HepG2 (cell line): Measurements from ENCODE around the gene ZNF544. TPM values are rescaled to one million over a fixed set of nuclear protein-coding genes. Genes with fewer than 3 reads are reported as not detected.

Experiments used
- ATAC-seq: fragments of 200-7000 bp; cut with Tn5 transposase; 3 replicates; pipeline ENCODE4 v1.9.1; 2020; ENCODE audit warnings: mild to moderate bottlenecking, moderate library complexity
- BruUV-seq: library from RNA; stranded (reverse); fragments of 400-500 nt; replicated peaks from 2 replicates; lab custom pipeline; 2021; lab: Mats Ljungman, UMichigan
- CTCF ChIA-PET: fragments of 300-600 bp; formaldehyde crosslinking; extraction: SDS; loops from one replicate; lab custom pipeline; 2021; ENCODE audit warnings: low total read pairs, inconsistent platforms, low intra/inter-chr PET ratio; lab: Yijun Ruan, JAX
- POLR2A ChIA-PET: fragments of 350-600 bp; sonication (Branson Sonifier 250); formaldehyde crosslinking; loops from one replicate; lab custom pipeline; 2020; ENCODE audit warnings: antibody characterized with exemption, inconsistent platforms; lab: Yijun Ruan, JAX
- DNase-seq: peaks from one replicate; pipeline ENCODE4 v3.0.0-alpha.2; 2015; ENCODE audit warnings: low spot score
- FAIRE-seq: peaks from 3 replicates; lab custom pipeline; 2011; peaks lifted over from hg19 to GRCh38; lab: Jason Lieb, UNC
- H2AFZ ChIP-seq: one replicate; pipeline ENCODE4 v1.6.1; 2011; ENCODE audit warnings: low read length, inconsistent platforms
- H3K27ac ChIP-seq: fragments of 300-600 bp; 3 replicates; pipeline ENCODE4 v1.8.0; 2011; ENCODE audit warnings: mixed run types, mild to moderate bottlenecking, mixed read lengths, low read length, inconsistent platforms; ENCODE audit not compliant: insufficient read depth; ENCODE audit errors: extremely low read length
- H3K27me3 ChIP-seq, 2 experiments: fragments of 200-600 bp in 1 of 2; 2 replicates in 1 of 2; 3 replicates in 1 of 2; pipeline versions ENCODE4 v1.6.0 to v1.8.0; 2011; ENCODE audit warnings: low read length in 2 of 2, mild to moderate bottlenecking in 2 of 2, moderate library complexity in 2 of 2, inconsistent platforms in 1 of 2; ENCODE audit not compliant: insufficient read depth in 2 of 2, control insufficient read depth in 1 of 2
- H3K36me3 ChIP-seq, 2 experiments: fragments of 200-600 bp in 1 of 2; replicated peaks in 1 of 2; 2 replicates in 1 of 2; 3 replicates in 1 of 2; pipeline versions ENCODE4 v1.5.1 to v1.8.0; 2011; ENCODE audit warnings: low read length in 2 of 2, inconsistent platforms in 1 of 2; ENCODE audit not compliant: insufficient read depth in 2 of 2, control insufficient read depth in 1 of 2
- H3K4me1 ChIP-seq: 2 replicates; pipeline ENCODE4 v1.5.1; 2012; ENCODE audit warnings: low read length, inconsistent platforms; ENCODE audit not compliant: insufficient read depth
- H3K4me2 ChIP-seq: 2 replicates; pipeline ENCODE4 v1.6.0; 2011; ENCODE audit warnings: low read depth, low read length, inconsistent platforms
- H3K4me3 ChIP-seq, 3 experiments: fragments of 200-600 bp in 1 of 3; sonication (generic), shearing (Covaris generic) in 1 of 3; replicated peaks in 1 of 3; 2 replicates each; pipeline ENCODE4 v1.5.1; 2011 to 2016; ENCODE audit warnings: low read length in 3 of 3, inconsistent platforms in 2 of 3, low read depth in 2 of 3, mild to moderate bottlenecking in 2 of 3, control low read depth in 1 of 3, mixed read lengths in 1 of 3; ENCODE audit not compliant: insufficient read depth in 1 of 3
- H3K79me2 ChIP-seq: one replicate; pipeline ENCODE4 v1.6.1; 2011; ENCODE audit warnings: low read length, inconsistent platforms; ENCODE audit not compliant: insufficient read depth
- H3K9ac ChIP-seq: 2 replicates; pipeline ENCODE4 v1.6.0; 2011; ENCODE audit warnings: mild to moderate bottlenecking, low read depth, low read length, inconsistent platforms; ENCODE audit not compliant: insufficient read depth
- H3K9me3 ChIP-seq: 2 replicates; pipeline ENCODE4 v1.5.1; 2012; ENCODE audit warnings: mild to moderate bottlenecking, low read length
- H4K20me1 ChIP-seq: 2 replicates; pipeline ENCODE4 v1.6.0; 2011; ENCODE audit warnings: inconsistent platforms, mild to moderate bottlenecking, low read length, moderate library complexity; ENCODE audit not compliant: insufficient read depth
- GTF3A ChIP-seq: sonication (generic); formaldehyde crosslinking; conservative IDR thresholded peaks from 2 replicates; pipeline ENCODE4 v1.4.0; 2020; ENCODE audit warnings: mild to moderate bottlenecking, missing genetic modification reagents
- MIXL1 ChIP-seq: IDR thresholded peaks from 2 replicates; pipeline ENCODE4 v1.6.1; 2016
- MXD3 ChIP-seq: IDR thresholded peaks from 2 replicates; pipeline ENCODE4 v1.6.1; 2016; ENCODE audit warnings: mild to moderate bottlenecking, missing biosample characterization, missing genetic modification reagents
- NCOA5 ChIP-seq: sonication (generic); formaldehyde crosslinking; IDR thresholded peaks from 2 replicates; pipeline ENCODE4 v1.4.0; 2020; ENCODE audit warnings: missing genetic modification reagents
- NFRKB ChIP-seq: fragments of 450-650 bp; IDR thresholded peaks from 2 replicates; pipeline ENCODE4 v1.6.1; 2017
- RFX1 ChIP-seq: fragments of 450-650 bp; IDR thresholded peaks from 2 replicates; pipeline ENCODE4 v1.6.1; 2017
- RXRB ChIP-seq: IDR thresholded peaks from 2 replicates; pipeline ENCODE4 v1.6.1; 2016; ENCODE audit warnings: borderline replicate concordance, missing genetic modification reagents, missing compliant biosample characterization
- SRF ChIP-seq: IDR thresholded peaks from 2 replicates; pipeline ENCODE4 v1.6.1; 2011; ENCODE audit warnings: mild to moderate bottlenecking, low read depth, low read length, moderate library complexity
- ZNF17 ChIP-seq: sonication (generic); formaldehyde crosslinking; IDR thresholded peaks from 2 replicates; pipeline ENCODE4 v1.5.0; 2020; ENCODE audit warnings: mild to moderate bottlenecking, missing genetic modification reagents
- ZNF225 ChIP-seq: sonication (generic); formaldehyde crosslinking; IDR thresholded peaks from 2 replicates; pipeline ENCODE4 v1.4.0; 2020; ENCODE audit warnings: mild to moderate bottlenecking, missing genetic modification reagents
- ZNF274 ChIP-seq: sonication (generic); formaldehyde crosslinking; IDR thresholded peaks from 2 replicates; pipeline ENCODE4 v1.5.1; 2020; ENCODE audit warnings: mild to moderate bottlenecking, missing genetic modification reagents
- ZNF552 ChIP-seq: sonication (generic); formaldehyde crosslinking; IDR thresholded peaks from 2 replicates; pipeline ENCODE4 v1.9.0; 2022; ENCODE audit warnings: missing genetic modification reagents, mild to moderate bottlenecking, borderline replicate concordance
- ZNF580 ChIP-seq: IDR thresholded peaks from 2 replicates; pipeline ENCODE4 v1.6.1; 2016; ENCODE audit warnings: low read depth, borderline replicate concordance
- ZNF605 ChIP-seq: sonication (generic); formaldehyde crosslinking; IDR thresholded peaks from 2 replicates; pipeline ENCODE4 v1.8.0; 2022; ENCODE audit warnings: mild to moderate bottlenecking, missing genetic modification reagents
- ZNF879 ChIP-seq: sonication (generic); formaldehyde crosslinking; IDR thresholded peaks from 2 replicates; pipeline ENCODE4 v1.8.1; 2023; ENCODE audit warnings: missing genetic modification reagents
- ZNF891 ChIP-seq: sonication (generic); formaldehyde crosslinking; IDR thresholded peaks from 2 replicates; pipeline ENCODE4 v1.5.0; 2020; ENCODE audit warnings: mild to moderate bottlenecking, missing genetic modification reagents
- WGBS: methylation state at CpG from one replicate; pipeline ENCODE4 v1.1.6; 2017; ENCODE audit warnings: low lambda C conversion rate; 5-methylcytosine and 5-hydroxymethylcytosine counted together
- in situ Hi-C: cut with HindIII; loops from 2 replicates; pipeline ENCODE4 v1.10.0; 2017; ENCODE audit warnings: low pct_unique_long_range_greater_than_20kb; ENCODE audit not compliant: extremely low pct_ligation_motif_present
- intact Hi-C: fragments of 100-400 bp; cut with micrococcal nuclease; formaldehyde crosslinking; loops from one replicate; pipeline ENCODE4 v1.10.0; 2022; ENCODE audit not compliant: unreplicated experiment
- polyA plus RNA-seq, 8 experiments: library from polyadenylated mRNA; depleted of rRNA in 3 of 8; stranded (reverse) in 7 of 8; unstranded in 1 of 8; fragments of >200 nt; fragmentation: Illumina TruSeq in 4 of 8; extraction: Trizol in 4 of 8; gene quantifications; 2 replicates each; pipeline versions ENCODE4 v1.2.1 to v1.2.3, GENCODE V29; 2011 to 2016; ENCODE audit warnings: low read depth in 4 of 8, missing spikeins in 1 of 8, mixed read lengths in 1 of 8; ENCODE audit not compliant: insufficient read depth in 1 of 8
- total RNA-seq, 5 experiments: library from RNA; depleted of rRNA; stranded (reverse); fragments of >200 nt; fragmentation: Illumina TruSeq; extraction: Trizol; gene quantifications; 2 replicates each; pipeline ENCODE4 v1.2.3, GENCODE V29; 2016; ENCODE audit warnings: low read depth in 1 of 5

The ZNF544 gene
- total and polyA plus RNA-seq, 2 of the 13 experiments (the other 11 are each of a cell fraction or from before 2014, with no cell fraction given) = 13.1 to 17.0 TPM

- H3K9me3 ChIP-seq = peaks cover 100% of the 10 kb centered on the region
- no TSS peak for BruUV-seq
- no peaks in the 10 kb centered on the region for H3K27me3 ChIP-seq
- no peak overlapping the region for H3K9ac ChIP-seq
- no peak overlapping the region for H3K27ac ChIP-seq
- H3K79me2 ChIP-seq = no peaks in the 10 kb centered on the region
- peaks cover 42 to 56% of the 10 kb centered on the region in 2 experiments for H3K36me3 ChIP-seq
- no peak overlapping the region for H3K4me3 ChIP-seq
- in situ Hi-C loops = no loop called here
- no peaks in the 10 kb centered on the region for H3K4me1 ChIP-seq
- H2AFZ ChIP-seq = no peak overlapping the region
- TF ChIP-seq MIXL1 (CRISPR knock-in tag) (no peak), ZNF580 (CRISPR knock-in tag) (no peak), NFRKB (no peak), ZNF879 (CRISPR knock-in tag) (no peak), ZNF274 (CRISPR knock-in tag) (no peak), ZNF552 (CRISPR knock-in tag) (no peak), ZNF605 (no peak), NCOA5 (no peak), ZNF891 (no peak), ZNF225 (CRISPR knock-in tag) (no peak), SRF (no peak), RFX1 (no peak), GTF3A (no peak), RXRB (CRISPR knock-in tag) (no peak), ZNF17 (CRISPR knock-in tag) (no peak), MXD3 (CRISPR knock-in tag) (no peak)
- TF ChIP-seq, all 625 proteins: peak for 0
- Histone ChIP-seq H3K4me2 (no peak overlapping the region), H4K20me1 (no peaks in the 10 kb centered on the region)
- intact Hi-C loops = no loop called here
- FAIRE-seq (no peak), DNase-seq (no peak), ATAC-seq (no peak)
- CTCF ChIA-PET = no interaction called here
- POLR2A ChIA-PET = no interaction called here
- 100% methylated on average over 1 of the region's 1 CpG for WGBS
Measured at GRCh38 chr19:58213075-58213369, 15.7 kb upstream of the ZNF544 start.
